GM18907 (cell line): ENCODE data around the gene SV2B.
A peak's percentile ranks its signal among the peaks of the same experiment; 100 is the strongest.
"Not testable (repeated sequence)": the region's sequence is repeated elsewhere in the genome, so short reads cannot be mapped to it uniquely, and the experiment has no call there.

Experiments
- ATAC-seq: cut with Tn5 transposase; IDR thresholded peaks from one replicate; pipeline ENCODE4 v1.9.1; 2021; ENCODE audit warnings: mild to moderate bottlenecking, moderate library complexity; ENCODE audit not compliant: unreplicated experiment

SV2B gene, protein sequence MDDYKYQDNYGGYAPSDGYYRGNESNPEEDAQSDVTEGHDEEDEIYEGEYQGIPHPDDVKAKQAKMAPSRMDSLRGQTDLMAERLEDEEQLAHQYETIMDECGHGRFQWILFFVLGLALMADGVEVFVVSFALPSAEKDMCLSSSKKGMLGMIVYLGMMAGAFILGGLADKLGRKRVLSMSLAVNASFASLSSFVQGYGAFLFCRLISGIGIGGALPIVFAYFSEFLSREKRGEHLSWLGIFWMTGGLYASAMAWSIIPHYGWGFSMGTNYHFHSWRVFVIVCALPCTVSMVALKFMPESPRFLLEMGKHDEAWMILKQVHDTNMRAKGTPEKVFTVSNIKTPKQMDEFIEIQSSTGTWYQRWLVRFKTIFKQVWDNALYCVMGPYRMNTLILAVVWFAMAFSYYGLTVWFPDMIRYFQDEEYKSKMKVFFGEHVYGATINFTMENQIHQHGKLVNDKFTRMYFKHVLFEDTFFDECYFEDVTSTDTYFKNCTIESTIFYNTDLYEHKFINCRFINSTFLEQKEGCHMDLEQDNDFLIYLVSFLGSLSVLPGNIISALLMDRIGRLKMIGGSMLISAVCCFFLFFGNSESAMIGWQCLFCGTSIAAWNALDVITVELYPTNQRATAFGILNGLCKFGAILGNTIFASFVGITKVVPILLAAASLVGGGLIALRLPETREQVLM

GRCh38 chr15:91099995-91100813, at the start of gene SV2B:
Gene SV2B (plus strand): TSS chr15:91100257. CDS start chr15:91226264, 126,007 bp downstream.
- ATAC-seq: peak; percentile 54

GRCh38 chr15:91051248-91051647, 48.8 kb upstream of the SV2B start:
- ATAC-seq: no peak

- no peak for ATAC-seq
These were observed 45.2 kb upstream of the SV2B start for GRCh38 chr15:91054816-91055215.

DNA sequence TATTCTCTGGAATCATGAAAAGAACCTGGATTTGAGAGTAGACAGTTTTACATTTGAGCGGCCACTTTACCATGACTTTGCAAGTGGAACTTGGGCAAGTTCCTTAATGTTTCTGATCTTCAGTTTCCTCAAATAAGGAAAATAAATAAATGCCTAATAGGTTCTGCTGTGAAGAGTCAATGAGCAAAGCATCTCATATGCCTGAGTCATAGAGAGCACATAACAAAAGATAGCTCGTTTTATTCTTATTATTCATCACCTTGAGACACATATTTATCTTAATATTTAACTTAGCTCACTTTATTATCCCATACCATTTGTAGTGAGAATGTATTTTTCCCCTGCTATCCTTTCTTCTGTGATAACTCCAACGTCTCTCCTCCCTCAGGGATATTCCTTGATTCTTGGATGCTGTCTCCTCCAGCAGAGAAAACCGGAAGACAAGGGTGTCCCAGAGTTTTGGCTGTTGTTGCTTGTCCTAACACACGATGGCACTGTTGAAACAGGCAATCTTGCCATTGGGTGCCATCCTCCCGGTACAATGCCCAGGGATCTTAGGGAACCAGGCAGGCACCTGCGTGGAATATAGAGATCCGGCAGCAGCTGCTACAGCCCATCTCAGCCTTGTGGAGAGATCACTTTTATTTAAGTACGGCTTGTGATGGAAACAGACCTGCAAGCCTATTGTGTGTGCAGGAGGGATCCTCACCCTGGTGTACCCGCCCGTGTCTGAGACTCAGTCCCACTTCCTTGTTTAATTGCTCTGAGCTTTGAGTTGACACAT, 44.3 kb upstream of the SV2B start:
- no peak for ATAC-seq

DNA sequence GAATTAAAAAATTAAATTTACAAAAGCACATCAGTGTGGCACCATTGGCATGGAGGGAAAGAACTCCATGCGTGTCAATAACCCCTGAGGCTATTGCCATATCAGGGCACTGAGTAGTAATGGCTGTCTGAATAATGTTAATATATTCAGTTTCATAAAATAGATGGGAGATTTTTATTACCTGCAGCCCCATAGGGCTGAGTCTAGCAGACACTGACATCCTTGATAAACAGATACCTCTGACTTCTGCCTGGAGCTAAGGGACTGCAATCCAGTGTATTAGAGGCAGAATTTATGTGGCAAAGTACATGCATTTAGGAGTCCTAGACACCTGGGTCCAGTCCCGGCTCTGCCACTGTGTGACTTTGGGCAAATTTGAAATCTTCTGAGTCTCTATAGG, 38.8 kb upstream of the SV2B start:
- no peak for ATAC-seq

DNA sequence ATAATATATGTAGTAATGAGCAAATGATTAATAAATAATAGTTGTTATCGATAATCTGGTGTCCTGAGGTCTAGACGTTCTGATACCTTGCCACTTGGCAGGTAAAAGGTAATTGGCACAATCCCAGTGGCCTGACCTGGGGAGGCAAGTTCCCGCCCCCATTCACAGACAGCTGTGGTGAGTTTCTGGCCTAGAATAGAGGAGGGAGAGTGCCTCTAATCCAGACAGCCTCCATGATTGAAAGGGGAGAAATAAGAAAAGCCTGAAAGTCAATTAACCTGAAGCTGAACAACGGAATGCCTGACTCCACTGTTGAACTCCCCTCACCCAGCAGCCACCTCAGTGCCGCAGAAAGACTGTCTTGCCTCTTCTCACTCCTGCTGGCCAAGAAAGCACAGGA, 38.1 kb upstream of the SV2B start:
- no peak for ATAC-seq

DNA sequence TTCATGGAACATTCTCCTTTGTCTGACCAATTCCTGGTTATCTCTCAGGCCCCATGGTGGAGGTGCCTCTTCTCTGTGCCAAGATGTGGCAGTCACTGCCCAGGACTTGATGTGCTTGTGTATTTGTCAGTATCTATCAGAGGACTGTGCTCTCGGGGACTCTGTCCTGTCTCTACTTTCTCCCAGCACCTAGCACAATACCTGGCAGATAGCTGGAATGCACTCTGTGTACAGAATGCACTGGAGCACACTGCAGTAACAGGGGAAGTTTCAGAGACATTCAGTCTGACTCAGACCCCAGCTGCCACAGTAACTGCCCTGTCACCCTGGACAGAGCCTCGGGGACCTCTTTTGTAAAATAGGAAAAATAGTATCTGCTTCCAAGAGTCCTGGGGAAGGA, 34.6 kb upstream of the SV2B start:
- no peak for ATAC-seq

DNA sequence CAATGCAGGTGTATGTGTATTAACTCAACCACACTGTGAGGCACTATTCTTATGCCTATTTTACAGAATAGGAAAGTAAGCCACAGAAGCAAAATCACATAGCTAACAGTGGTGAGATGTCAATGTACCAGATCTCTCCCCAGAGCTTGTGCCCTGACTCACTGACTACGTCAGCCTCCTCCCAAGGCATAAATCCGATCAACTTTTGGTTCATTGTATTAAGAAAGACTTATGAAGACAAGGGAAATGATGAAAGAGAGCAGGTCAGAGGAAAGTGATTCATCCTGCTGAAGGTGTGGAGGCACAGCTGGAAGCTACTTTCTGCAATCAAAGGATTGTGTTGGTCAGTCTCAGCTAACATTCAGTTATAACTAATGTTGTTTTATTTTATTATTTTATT, 33.0 kb upstream of the SV2B start:
- no peak for ATAC-seq

DNA sequence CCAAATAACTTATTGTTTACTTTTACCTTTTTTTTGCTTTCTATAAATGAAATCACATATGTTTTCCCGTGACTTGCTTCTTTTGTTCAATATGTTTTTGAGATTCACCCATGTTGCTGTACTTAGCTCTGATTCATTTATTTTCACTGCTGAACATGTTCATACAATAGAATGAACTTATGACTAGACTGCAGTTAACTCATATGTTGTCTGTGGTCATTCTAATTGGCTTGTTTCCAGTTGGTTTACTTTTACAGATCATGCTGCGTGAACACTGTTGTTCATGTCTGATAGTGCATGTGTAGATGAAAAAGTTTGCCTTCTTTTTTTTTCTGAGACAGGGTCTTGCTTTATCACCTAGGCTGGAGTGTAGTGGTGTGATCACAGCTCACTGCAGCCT, 31.6 kb upstream of the SV2B start:
- ATAC-seq: no peak

GRCh38 chr15:91068966-91069365, 31.1 kb upstream of the SV2B start:
- no peak for ATAC-seq

GRCh38 chr15:91070872-91071271, 29.2 kb upstream of the SV2B start:
- ATAC-seq: no peak

DNA sequence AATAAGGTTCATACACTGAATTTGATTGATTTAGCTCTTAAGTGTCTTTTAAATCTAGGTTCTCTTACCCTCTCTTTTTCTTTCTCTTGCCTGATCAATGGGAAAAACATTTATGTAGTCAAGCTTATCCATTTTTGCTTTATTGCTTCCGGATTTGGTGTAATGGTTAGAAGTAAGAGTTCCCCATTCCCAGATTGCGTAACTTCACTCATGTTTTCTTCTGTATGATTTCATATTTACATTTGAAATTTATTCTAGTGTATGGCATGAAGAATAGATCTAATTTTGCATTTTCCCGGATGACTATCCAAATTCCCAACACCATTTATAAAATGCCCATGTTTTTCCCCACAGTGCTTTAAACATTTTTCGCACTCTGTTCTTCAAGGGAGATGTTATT, 27.9 kb upstream of the SV2B start:
- ATAC-seq: no peak

GRCh38 chr15:91073077-91073476, 27.0 kb upstream of the SV2B start:
- ATAC-seq: no peak

DNA sequence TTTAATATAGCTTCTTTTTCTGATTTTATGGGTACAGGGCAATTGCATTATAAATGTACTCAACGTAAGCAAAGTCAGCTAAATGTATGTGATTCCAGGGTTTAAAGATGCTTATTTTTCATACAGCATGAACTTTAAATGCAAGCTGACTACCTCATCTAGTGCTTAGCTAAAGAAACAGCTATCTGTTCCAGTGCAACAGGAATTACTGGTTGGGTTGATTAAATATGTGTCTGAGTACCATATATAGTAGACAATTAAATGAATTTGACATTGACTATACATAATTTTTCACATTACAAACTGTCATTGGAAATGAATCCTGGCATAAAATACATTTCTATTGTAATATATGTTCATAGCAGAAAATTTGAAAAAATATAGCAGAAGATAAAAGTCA, 26.3 kb upstream of the SV2B start:
- ATAC-seq: no peak

DNA sequence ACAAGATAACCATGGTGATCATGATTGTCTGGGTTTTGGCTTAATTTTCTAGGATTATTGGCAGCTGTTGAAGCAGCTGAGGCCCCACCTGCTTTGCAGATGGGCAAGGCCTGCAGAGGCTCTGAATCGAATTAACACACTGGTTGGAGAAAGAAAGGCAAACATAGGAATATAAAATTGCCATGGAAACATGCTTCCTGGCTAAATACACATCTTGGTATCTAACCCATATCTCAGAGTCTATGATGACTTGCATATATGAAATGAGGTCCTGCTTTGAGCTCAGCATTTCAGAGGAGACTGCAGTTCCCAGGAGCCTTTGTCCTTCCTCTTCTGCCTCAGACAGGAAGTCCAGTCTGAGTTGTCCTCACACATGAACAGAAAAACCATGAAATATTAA, 24.3 kb upstream of the SV2B start:
- no peak for ATAC-seq

- ATAC-seq: no peak
These were observed 23.0 kb upstream of the SV2B start for GRCh38 chr15:91077029-91077428.

- ATAC-seq: not testable (repeated sequence)
These were observed 6.2 kb upstream of the SV2B start for GRCh38 chr15:91093866-91094265.

DNA sequence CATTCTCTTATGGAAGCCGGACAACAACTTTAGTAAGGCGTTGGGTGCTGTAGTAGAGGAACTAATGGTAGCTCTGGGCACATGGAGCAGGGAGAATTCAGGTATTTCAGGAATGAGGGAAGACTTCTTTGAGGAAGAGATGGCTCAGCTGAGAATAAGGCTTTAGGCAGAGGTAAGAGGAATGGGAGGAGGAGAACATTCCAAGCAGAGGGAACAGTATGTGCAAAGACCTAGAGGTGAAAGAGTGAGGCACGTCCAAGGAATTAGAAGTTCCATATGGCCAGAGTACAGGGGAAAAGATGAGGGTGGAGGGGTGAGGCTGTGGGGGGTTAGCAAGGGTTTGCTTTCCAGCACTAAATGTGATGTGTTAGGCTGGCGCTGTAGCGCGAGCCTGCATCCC, 1.6 kb upstream of the SV2B start:
- no peak for ATAC-seq

DNA sequence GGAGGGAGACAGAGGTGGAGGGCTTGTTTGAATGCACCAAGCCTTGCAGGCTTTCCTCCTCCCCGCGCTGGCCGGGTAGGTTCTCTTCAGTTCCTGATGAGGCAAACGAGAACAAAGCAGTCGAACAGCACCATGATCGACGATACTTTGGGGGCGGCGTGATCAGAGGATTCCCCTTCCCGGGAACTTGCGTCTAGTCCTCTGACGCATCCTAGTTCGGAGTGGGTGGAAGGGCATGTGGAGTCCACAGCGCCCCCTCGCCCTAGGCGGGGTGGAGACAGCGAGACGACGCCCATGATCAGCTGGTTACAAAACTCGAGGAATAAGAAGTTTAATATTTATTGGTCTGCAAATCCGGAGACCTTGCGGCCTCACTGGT, 452 bp upstream of the SV2B start:
- ATAC-seq: peak; percentile 20

DNA sequence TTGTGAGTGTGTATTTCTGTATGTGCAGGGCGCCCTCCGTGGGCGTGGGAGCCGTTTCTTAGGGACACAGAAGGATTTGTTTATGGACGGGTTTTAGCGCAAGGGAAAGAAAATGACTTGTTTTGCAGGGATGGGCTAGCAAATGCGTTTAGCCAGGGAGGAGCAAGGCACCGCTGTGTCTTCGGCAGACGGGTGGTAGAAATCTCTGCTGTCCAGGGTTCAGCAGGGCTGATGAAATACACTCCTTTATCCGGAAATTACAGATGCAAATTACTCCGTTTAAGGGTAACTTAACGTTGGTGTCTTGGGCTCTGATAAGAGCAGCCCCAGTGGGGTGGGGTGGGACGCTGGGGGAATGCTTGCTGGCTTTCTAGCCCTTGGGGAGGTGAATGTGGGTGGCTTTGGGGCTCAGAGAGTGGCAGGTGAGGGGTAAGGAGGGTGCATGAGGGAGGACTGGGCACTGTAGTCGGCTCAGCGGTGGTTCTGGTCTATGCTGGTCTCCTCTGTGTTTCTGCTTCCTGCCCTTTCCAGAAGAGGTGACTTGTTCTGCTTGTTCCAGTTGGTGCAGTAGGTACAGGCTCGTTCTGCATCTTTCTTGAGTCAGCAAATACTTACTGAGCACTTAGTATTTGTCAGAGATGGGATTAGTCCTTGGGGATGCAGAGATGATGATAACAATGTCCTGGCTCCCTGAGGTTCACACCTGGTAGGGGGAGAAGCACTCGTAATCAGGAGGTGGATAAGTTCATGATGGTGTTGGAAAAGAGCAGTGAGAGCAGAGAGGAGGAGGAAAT, 954 bp downstream of the SV2B start:
- ATAC-seq: no peak
